Measurements from ENCODE around the gene LSR. TPM values are rescaled to one million over a fixed set of nuclear protein-coding genes. Genes with fewer than 3 reads are reported as not detected.

Gene LSR
- total and polyA plus RNA-seq, 2 experiments from 2014 or later: 116 to 212 TPM

- DNase-seq (ENCODE audit: low spot score): no peak
- H3F3A ChIP-seq (replicated peaks; ENCODE audit: low read depth): peaks cover 4% of the 10 kb centered on the region; the same call in 1 of the 2 replicates
- H3K27me3 Mint-ChIP-seq (ENCODE audit: insufficient read depth, low read depth, poor library complexity): peaks cover 2% of the 10 kb centered on the region
- no peak overlapping the region for H3K4me3 Mint-ChIP-seq
- no peaks in the 10 kb centered on the region for H3K36me3 ChIP-seq (ENCODE audit: insufficient read depth)
- H4K20me1 ChIP-seq (replicated peaks; ENCODE audit: insufficient read depth): no peaks in the 10 kb centered on the region
- peaks cover 5% of the 10 kb centered on the region for H3K36me3 Mint-ChIP-seq (ENCODE audit: low read depth)
- no peak for ATAC-seq
- no peak overlapping the region for H2AFZ ChIP-seq
- peaks cover 7% of the 10 kb centered on the region for H3K9me3 Mint-ChIP-seq
- no peak for TF ChIP-seq ZNF331 (CRISPR knock-in tag; IDR thresholded peaks at IDR 0.05; ENCODE audit: low read depth)
- no peak for TF ChIP-seq ZNF114 (CRISPR knock-in tag; IDR thresholded peaks at IDR 0.05)
- TF ChIP-seq ZNF462 (CRISPR knock-in tag; IDR thresholded peaks at IDR 0.05): no peak
- TF ChIP-seq POLR2AphosphoS5 (IDR thresholded peaks at IDR 0.05; ENCODE audit: low read depth): no peak
- TF ChIP-seq REST (IDR thresholded peaks at IDR 0.05; ENCODE audit: unreplicated experiment): no peak
- no peak overlapping the region for H3K4me2 ChIP-seq
- H3K27me3 ChIP-seq (ENCODE audit: insufficient read depth): no peaks in the 10 kb centered on the region
- H3K4me3 ChIP-seq: no peak overlapping the region
- no peak overlapping the region for H3K27ac ChIP-seq (ENCODE audit: low read depth)
- H3K4me1 Mint-ChIP-seq: peaks cover 39% of the 10 kb centered on the region
- peaks cover 9% of the 10 kb centered on the region; the same call in 1 of the 2 replicates for H3K9me2 ChIP-seq (ENCODE audit: insufficient read depth)
- no peak overlapping the region for H3K27ac Mint-ChIP-seq
- peaks cover 28% of the 10 kb centered on the region for H3K4me1 ChIP-seq (ENCODE audit: insufficient read depth)
- no peaks in the 10 kb centered on the region for H3K79me2 ChIP-seq (replicated peaks; ENCODE audit: insufficient read depth)
These were observed 41.9 kb upstream of the LSR start for GRCh38 chr19:35206855-35207254.
